WI38 (cell line): ENCODE measurements around the gene P2RY6.

Experiments
- H3K4me3 ChIP-seq: 2 replicates; pipeline ENCODE4 v1.5.1; 2011; ENCODE audit warnings: low read depth, mild to moderate bottlenecking, control low read depth, low read length
- TF ChIP-seq, protein P1 (sequence below): IDR thresholded peaks from 2 replicates; pipeline ENCODE4 v1.5.1; 2012; ENCODE audit warnings: low read depth, mild to moderate bottlenecking, control low read depth, low read length

P2RY6 gene, protein sequence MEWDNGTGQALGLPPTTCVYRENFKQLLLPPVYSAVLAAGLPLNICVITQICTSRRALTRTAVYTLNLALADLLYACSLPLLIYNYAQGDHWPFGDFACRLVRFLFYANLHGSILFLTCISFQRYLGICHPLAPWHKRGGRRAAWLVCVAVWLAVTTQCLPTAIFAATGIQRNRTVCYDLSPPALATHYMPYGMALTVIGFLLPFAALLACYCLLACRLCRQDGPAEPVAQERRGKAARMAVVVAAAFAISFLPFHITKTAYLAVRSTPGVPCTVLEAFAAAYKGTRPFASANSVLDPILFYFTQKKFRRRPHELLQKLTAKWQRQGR

DNA sequence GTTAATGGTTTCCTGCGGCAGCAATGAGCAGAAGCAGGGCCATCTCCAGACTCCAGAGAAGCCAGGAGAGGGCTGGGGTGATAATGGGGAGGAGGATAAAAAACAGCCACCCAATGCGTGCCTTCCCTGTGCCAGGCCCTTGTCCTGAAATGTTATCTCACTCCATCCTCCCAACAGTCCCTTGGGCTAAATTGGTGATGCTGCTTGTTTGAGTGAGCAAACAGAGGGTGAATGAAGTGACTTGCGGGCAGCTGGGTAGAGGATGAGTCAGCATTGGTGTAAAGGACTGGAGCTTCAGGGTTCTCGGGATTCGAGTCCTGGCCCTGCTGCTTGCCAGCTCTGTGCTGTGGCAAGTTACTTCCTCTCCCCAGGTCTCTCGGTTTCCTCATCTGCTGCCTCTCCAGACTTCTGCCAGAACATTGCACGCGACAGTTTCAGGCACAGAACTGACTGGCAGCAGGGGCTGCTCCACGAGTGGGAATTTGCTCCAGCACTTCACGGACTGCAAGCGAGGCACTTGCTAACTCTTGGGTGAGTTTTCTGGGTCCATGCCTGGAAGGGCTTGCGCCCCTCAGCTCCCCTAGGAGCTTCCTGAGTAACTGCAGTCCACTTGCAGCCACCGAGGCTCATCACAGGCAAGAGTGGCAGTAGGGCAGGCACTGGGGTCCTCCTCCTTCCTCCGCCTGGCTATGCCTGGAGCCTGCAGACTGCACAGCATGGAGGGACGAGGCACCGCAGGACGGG lies at the start of gene P2RY6:
TSS of gene P2RY6 (plus strand) at position 403 of the 744 bp plus-strand sequence. CDS start 24,181 bp downstream, outside the sequence.
- H3K4me3 ChIP-seq, result no peak within 1 kb of the TSS
- TF ChIP-seq, protein P1, sequence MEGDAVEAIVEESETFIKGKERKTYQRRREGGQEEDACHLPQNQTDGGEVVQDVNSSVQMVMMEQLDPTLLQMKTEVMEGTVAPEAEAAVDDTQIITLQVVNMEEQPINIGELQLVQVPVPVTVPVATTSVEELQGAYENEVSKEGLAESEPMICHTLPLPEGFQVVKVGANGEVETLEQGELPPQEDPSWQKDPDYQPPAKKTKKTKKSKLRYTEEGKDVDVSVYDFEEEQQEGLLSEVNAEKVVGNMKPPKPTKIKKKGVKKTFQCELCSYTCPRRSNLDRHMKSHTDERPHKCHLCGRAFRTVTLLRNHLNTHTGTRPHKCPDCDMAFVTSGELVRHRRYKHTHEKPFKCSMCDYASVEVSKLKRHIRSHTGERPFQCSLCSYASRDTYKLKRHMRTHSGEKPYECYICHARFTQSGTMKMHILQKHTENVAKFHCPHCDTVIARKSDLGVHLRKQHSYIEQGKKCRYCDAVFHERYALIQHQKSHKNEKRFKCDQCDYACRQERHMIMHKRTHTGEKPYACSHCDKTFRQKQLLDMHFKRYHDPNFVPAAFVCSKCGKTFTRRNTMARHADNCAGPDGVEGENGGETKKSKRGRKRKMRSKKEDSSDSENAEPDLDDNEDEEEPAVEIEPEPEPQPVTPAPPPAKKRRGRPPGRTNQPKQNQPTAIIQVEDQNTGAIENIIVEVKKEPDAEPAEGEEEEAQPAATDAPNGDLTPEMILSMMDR, result no peak

DNA sequence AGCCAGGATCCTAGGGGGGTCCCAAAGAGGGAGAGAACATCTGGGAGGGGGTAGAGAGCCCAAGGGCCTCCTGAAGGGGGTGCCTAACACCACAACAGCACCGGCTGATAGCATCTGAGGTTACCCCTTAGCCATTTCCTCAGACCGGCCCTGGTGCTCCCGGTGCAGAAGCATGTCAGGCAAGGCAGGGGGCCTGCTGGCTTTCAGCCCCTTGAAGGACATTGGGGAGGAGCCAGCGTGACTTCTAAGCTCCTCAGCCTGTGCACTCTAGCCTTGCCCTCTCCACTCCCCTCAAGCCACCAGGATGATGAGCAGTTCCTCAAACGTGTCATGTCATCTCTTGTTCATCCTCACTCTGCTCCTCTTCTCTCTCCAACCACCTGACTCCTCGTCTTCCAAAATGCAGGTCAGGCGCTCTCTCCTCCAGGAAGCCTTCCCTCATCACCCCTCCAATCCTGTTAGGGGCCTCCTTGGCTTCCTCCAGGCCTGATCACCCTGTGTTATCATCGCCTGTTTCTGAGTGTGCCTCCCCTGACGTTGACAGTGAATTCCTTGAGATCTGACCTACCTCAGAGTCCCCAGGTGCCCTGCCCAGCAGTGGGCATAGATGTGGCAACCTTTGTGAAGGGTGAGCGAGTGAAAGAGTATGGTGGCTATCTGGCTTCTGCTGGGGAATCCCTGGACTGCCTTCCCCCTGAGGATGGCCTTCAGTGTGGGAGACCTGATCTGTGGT lies 48.0 kb upstream of the P2RY6 start:
- H3K4me3 ChIP-seq, result no peak overlapping the region
- TF ChIP-seq, protein P1, result no peak

DNA sequence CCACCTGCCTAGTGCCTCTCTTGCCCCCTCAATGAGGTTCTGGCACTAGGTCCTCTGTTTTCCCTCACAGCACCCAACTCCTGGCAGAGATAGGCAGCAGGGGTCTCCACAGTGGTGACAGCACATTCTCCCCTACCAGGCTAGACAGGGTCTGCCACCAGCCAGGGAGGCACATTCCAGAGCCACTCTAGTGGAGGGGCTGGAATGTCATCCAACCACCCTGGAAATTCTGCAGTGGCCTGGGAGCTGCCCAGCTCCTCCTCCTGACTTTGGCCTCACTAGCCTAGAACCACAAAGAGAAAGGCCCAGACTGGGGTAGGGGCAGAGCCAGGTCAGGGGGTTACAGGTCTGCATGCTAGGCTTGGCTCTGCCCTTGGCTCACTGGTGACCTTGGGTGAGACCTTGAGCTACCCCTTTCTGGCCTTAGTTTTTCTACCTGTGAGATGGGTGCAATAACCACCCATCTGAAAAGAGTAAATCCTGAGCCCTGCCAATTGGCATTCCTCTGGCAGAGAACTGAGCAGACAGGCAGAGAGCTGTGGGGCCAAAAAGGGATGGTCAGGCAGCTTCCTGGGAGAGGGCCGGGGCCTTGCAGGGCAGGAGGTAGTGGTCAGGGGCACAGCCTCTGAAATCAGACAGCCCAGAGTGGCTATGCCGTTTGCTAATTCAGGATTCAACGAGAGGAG lies 47.0 kb upstream of the P2RY6 start:
- no peak overlapping the region for H3K4me3 ChIP-seq
- TF ChIP-seq, protein P1, result no peak

DNA sequence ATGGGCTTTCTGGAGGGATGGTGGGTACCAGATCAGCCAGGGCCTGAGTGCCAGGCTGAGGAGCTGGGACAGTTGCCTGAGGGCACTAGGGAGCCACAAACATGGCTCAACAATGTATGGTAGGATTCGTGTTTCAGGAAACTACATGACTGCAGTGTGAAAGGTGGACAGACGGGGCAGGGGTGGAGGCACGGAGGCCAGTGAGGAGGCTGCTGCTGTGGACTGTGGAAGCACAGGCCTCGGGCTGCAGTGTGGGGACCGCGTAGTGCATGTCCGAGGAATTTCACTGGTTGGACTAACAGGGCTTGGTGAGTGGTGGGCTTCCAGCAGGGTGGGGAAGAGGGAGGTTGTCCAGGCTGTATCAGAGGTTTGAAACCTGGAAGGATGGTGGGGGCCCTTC lies 46.3 kb upstream of the P2RY6 start:
- no peak overlapping the region for H3K4me3 ChIP-seq
- TF ChIP-seq, protein P1, result no peak

DNA sequence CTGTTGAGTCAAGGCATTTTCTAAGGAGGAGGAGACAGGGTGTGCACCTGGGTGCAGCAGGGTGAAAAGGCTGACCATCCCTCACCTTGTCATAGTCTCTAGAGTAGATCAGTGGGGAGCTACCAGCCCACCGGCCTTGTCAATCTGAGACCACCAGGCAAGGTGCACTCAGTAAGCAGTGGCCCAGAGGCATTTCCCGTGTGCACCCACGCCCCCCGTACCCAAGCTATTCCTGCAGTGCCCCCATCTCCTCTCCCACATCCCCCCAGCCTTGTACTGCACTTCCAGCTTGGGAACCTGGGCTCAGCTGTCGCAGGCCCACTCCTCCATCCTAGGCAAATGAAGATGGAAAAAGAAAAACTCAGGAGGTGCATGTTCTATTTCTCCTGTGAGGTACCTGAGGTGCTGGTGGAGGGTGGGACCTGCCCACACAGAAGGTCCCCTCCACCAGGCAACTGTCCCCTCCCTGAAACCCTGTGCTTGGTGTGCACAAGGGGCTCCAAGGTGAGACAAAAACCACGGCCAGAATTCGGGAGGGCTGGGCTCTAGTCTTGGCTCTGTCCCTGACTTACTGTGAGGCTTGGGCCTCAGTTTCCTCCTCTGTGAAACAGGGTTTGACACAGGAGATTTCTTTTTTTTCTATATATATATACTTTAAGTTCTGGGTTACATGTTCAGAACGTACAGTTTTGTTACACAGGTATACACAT lies 45.7 kb upstream of the P2RY6 start:
- TF ChIP-seq, protein P1, result no peak

DNA sequence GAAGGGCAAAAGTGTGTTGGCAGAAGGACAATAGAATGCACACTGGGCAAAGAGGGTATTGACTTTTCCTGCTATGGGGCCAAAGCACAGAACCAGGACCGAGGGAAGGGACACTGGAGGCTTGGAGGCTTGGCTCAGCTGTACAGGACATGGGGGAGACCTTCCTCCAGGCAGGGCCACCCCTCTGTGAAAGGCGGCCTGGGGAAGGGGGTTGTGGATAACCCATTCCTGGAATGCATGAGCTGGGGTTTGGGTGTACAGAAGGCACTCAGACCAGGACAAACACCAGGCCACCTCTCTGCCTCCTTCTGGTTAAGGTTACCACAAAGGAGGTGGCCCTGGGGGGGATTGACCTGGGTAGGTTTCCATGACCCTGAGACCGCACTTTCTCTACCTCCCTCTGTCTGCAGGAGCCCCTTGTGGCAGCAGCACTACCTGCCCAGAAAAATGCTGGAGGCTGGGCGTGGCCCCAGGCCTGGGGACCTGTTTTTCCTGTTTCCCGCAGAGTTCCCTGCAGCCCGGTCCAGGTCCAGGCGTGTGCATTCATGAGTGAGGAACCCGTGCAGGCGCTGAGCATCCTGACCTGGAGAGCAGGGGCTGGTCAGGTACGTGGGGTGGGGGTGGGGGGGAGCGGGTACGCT lies 44.4 kb upstream of the P2RY6 start:
- TF ChIP-seq, protein P1, result no peak
- H3K4me3 ChIP-seq, result no peak overlapping the region

More for the DNA sequence above, 45.7 kb upstream of the P2RY6 start:
- no peak overlapping the region for H3K4me3 ChIP-seq
